VCaP (cell line): ENCODE measurements around the gene TMEM109.
A peak's percentile ranks its signal among the peaks of the same experiment; 100 is the strongest.

Experiments
- H3K27ac ChIP-seq: fragments of 450-650 bp; 2 replicates; pipeline ENCODE4 v1.5.1; 2017
- CTCF ChIP-seq: fragments of 450-650 bp; conservative IDR thresholded peaks from 2 replicates; pipeline ENCODE4 v1.5.1; 2017; ENCODE audit warnings: mild to moderate bottlenecking, moderate library complexity

The TMEM109 gene

GRCh38 chr11:60970369-60970774 is 56.4 kb downstream of the TMEM109 start:
- TF ChIP-seq CTCF = peak; percentile 82
- H3K27ac ChIP-seq = no peak overlapping the region

- no peak overlapping the region for H3K27ac ChIP-seq
- TF ChIP-seq CTCF = no peak
Observed at GRCh38 chr11:60970890-60971289, 56.9 kb downstream of the TMEM109 start.

GRCh38 chr11:60971520-60971919 is 57.6 kb downstream of the TMEM109 start, which contains the start of gene CD6:
TSS of gene CD6 (plus strand) at chr11:60971680. CDS start at chr11:60971866, 186 bp downstream.
- TF ChIP-seq CTCF = no peak
- no peak within 1 kb of the TSS for H3K27ac ChIP-seq

GRCh38 chr11:60972182-60973030 is 58.4 kb downstream of the TMEM109 start:
- no peak for TF ChIP-seq CTCF
- H3K27ac ChIP-seq = no peak overlapping the region
